GM23248 (cell line): Measurements from ENCODE around the gene HDAC4. TPM values are rescaled to one million over a fixed set of nuclear protein-coding genes. Genes with fewer than 3 reads are reported as not detected.

ENCODE experiments used
- DNase-seq: peaks from one replicate; pipeline ENCODE4 v3.0.0-alpha.2; 2015
- H2AFZ ChIP-seq: fragments of 200-600 bp; sonication (generic); 2 replicates; pipeline ENCODE4 v1.6.1; 2016; ENCODE audit warnings: antibody characterized with exemption
- H3F3A ChIP-seq: fragments of 200-600 bp; sonication (generic); 2 replicates; pipeline ENCODE4 v1.6.1; 2016; ENCODE audit warnings: mild to moderate bottlenecking, antibody characterized with exemption, mixed run types; ENCODE audit not compliant: insufficient read depth
- H3K27ac ChIP-seq: fragments of 200-600 bp; sonication (generic); 2 replicates; pipeline ENCODE4 v1.5.1; 2016; ENCODE audit warnings: mild to moderate bottlenecking
- H3K27me3 ChIP-seq: fragments of 200-600 bp; sonication (generic); replicated peaks from 2 replicates; pipeline ENCODE4 v1.6.1; 2016; ENCODE audit warnings: mild to moderate bottlenecking; ENCODE audit not compliant: insufficient read depth
- H3K36me3 ChIP-seq: fragments of 200-600 bp; sonication (generic); 2 replicates; pipeline ENCODE4 v1.6.1; 2016; ENCODE audit warnings: low read depth, mild to moderate bottlenecking
- H3K4me1 ChIP-seq: fragments of 200-600 bp; sonication (generic); 2 replicates; pipeline ENCODE4 v1.6.1; 2016; ENCODE audit warnings: mild to moderate bottlenecking; ENCODE audit not compliant: insufficient read depth
- H3K4me2 ChIP-seq: fragments of 200-600 bp; sonication (generic); one replicate; pipeline ENCODE4 v1.6.1; 2016; ENCODE audit warnings: mild to moderate bottlenecking; ENCODE audit not compliant: unreplicated experiment
- H3K4me3 ChIP-seq: fragments of 200-600 bp; sonication (generic); 2 replicates; pipeline ENCODE4 v1.5.1; 2016; ENCODE audit warnings: mild to moderate bottlenecking
- H3K79me2 ChIP-seq: fragments of 200-600 bp; sonication (generic); 2 replicates; pipeline ENCODE4 v1.6.1; 2016; ENCODE audit warnings: mild to moderate bottlenecking; ENCODE audit not compliant: insufficient read depth
- H3K9ac ChIP-seq: fragments of 200-600 bp; sonication (generic); 2 replicates; pipeline ENCODE4 v1.6.1; 2016; ENCODE audit warnings: mild to moderate bottlenecking
- H3K9me2 ChIP-seq: fragments of 200-600 bp; sonication (generic); 2 replicates; pipeline ENCODE4 v1.6.1; 2016; ENCODE audit warnings: mixed run types, mild to moderate bottlenecking, moderate library complexity; ENCODE audit not compliant: insufficient read depth
- H3K9me3 ChIP-seq: fragments of 200-600 bp; sonication (generic); one replicate; pipeline ENCODE4 v1.6.1; 2017; ENCODE audit warnings: low read depth
- H4K20me1 ChIP-seq: fragments of 200-600 bp; sonication (generic); 2 replicates; pipeline ENCODE4 v1.6.0; 2016; ENCODE audit not compliant: insufficient read depth
- EZH2 ChIP-seq: fragments of 200-600 bp; sonication (generic); IDR thresholded peaks from 2 replicates; pipeline ENCODE4 v1.6.1; 2018; ENCODE audit warnings: antibody characterized with exemption, mild to moderate bottlenecking; ENCODE audit not compliant: insufficient read depth, poor library complexity, severe bottlenecking
- EZH2phosphoT487 ChIP-seq: fragments of 200-600 bp; sonication (generic); IDR thresholded peaks from 2 replicates; pipeline ENCODE4 v1.6.1; 2018; ENCODE audit warnings: antibody characterized with exemption, moderate library complexity, mild to moderate bottlenecking, low read depth; ENCODE audit not compliant: insufficient read depth
- WGBS, 2 experiments: methylation state at CpG; one replicate each; pipeline ENCODE4 v1.1.6; 2015 to 2017; ENCODE audit warnings: low lambda C conversion rate in 2 of 2, low coverage in 1 of 2; ENCODE audit errors: missing lambda C conversion rate in 2 of 2; 5-methylcytosine and 5-hydroxymethylcytosine counted together
- in situ Hi-C: fragments of 300-500 bp; cut with MboI; formaldehyde crosslinking; loops from 2 replicates; pipeline ENCODE4 v1.15.0; 2020
- polyA plus RNA-seq: library from polyadenylated mRNA; unstranded; fragments of >200 nt; fragmentation: Nextera tagmentation; extraction: Ambion mirVana; gene quantifications from 2 replicates; pipeline ENCODE4 v1.2.1, GENCODE V29; 2016
- total RNA-seq: library from RNA; depleted of rRNA; stranded (reverse); fragments of >200 nt; shearing (Covaris generic); gene quantifications from 2 replicates; pipeline ENCODE4 v1.2.3, GENCODE V29; 2014

The HDAC4 gene
- total and polyA plus RNA-seq, 2 experiments from 2014 or later: 2.1 to 6.3 TPM

GRCh38 chr2:239135531-239135930 lies 265.3 kb downstream of the HDAC4 start:
- Histone ChIP-seq H3K9ac (no peak overlapping the region), H3K4me3 (no peak overlapping the region), H3K9me2 (no peaks in the 10 kb centered on the region), H3K4me1 (no peaks in the 10 kb centered on the region), H3K27me3 (no peaks in the 10 kb centered on the region), H3K9me3 (no peaks in the 10 kb centered on the region), H4K20me1 (no peaks in the 10 kb centered on the region), H3F3A (no peaks in the 10 kb centered on the region), H3K36me3 (peaks cover 10% of the 10 kb centered on the region; the same call in 1 of the 2 replicates), H3K27ac (no peak overlapping the region), H2AFZ (no peak overlapping the region), H3K4me2 (no peak overlapping the region), H3K79me2 (no peaks in the 10 kb centered on the region)
- TF ChIP-seq EZH2 (no peak), EZH2phosphoT487 (no peak)
- DNase-seq: no peak
- in situ Hi-C loops: no loop called here
- WGBS, 2 experiments: 96 to 97% methylated on average over 10 of the region's 10 CpGs

- H3K4me2 ChIP-seq: no peak overlapping the region
- H3K9ac ChIP-seq: no peak overlapping the region
- 90 to 91% methylated on average over 25 to 28 of the region's 28 CpGs for WGBS, 2 experiments
- no peaks in the 10 kb centered on the region for H3K9me2 ChIP-seq
- TF ChIP-seq EZH2: no peak
- TF ChIP-seq EZH2phosphoT487: no peak
- no peaks in the 10 kb centered on the region for H3K9me3 ChIP-seq
- H3K27ac ChIP-seq: no peak overlapping the region
- H3K27me3 ChIP-seq: no peaks in the 10 kb centered on the region
- H3K4me3 ChIP-seq: no peak overlapping the region
- in situ Hi-C loops: no loop called here
- no peaks in the 10 kb centered on the region for H3K4me1 ChIP-seq
- no peaks in the 10 kb centered on the region for H3K79me2 ChIP-seq
- H3K36me3 ChIP-seq: peaks cover 10% of the 10 kb centered on the region; the same call in 1 of the 2 replicates
- H2AFZ ChIP-seq: no peak overlapping the region
- no peaks in the 10 kb centered on the region for H3F3A ChIP-seq
- H4K20me1 ChIP-seq: no peaks in the 10 kb centered on the region
- DNase-seq: no peak
These were observed 266.8 kb downstream of the HDAC4 start for GRCh38 chr2:239133945-239134570.

GRCh38 chr2:239132786-239133185 lies 268.0 kb downstream of the HDAC4 start:
- no peak for DNase-seq
- H3K9me3 ChIP-seq: no peaks in the 10 kb centered on the region
- peaks cover 10% of the 10 kb centered on the region; the same call in 1 of the 2 replicates for H3K36me3 ChIP-seq
- no peaks in the 10 kb centered on the region for H3K4me1 ChIP-seq
- H3K9me2 ChIP-seq: no peaks in the 10 kb centered on the region
- no peak overlapping the region for H3K4me2 ChIP-seq
- H3K4me3 ChIP-seq: no peak overlapping the region
- WGBS, 2 experiments: 82 to 83% methylated on average over 12 of the region's 12 CpGs
- no peaks in the 10 kb centered on the region for H4K20me1 ChIP-seq
- H3K27ac ChIP-seq: no peak overlapping the region
- in situ Hi-C loops: no loop called here
- no peaks in the 10 kb centered on the region for H3K79me2 ChIP-seq
- H3K27me3 ChIP-seq: no peaks in the 10 kb centered on the region
- H3K9ac ChIP-seq: no peak overlapping the region
- H2AFZ ChIP-seq: no peak overlapping the region
- no peaks in the 10 kb centered on the region for H3F3A ChIP-seq
- TF ChIP-seq EZH2phosphoT487 (no peak), EZH2 (no peak)

GRCh38 chr2:239132156-239132709 lies 268.6 kb downstream of the HDAC4 start:
- no peak for DNase-seq
- Histone ChIP-seq H4K20me1 (no peaks in the 10 kb centered on the region), H3K4me1 (no peaks in the 10 kb centered on the region), H3K27me3 (no peaks in the 10 kb centered on the region), H3K9me3 (no peaks in the 10 kb centered on the region), H3K9ac (no peak overlapping the region), H3K4me2 (no peak overlapping the region), H3K79me2 (no peaks in the 10 kb centered on the region), H2AFZ (no peak overlapping the region), H3K27ac (no peak overlapping the region), H3K9me2 (no peaks in the 10 kb centered on the region), H3F3A (no peaks in the 10 kb centered on the region), H3K4me3 (no peak overlapping the region), H3K36me3 (peaks cover 10% of the 10 kb centered on the region; the same call in 1 of the 2 replicates)
- 87 to 90% methylated on average over 16 to 17 of the region's 17 CpGs for WGBS, 2 experiments
- in situ Hi-C loops: no loop called here
- TF ChIP-seq EZH2phosphoT487 (no peak), EZH2 (no peak)
